Measurements from ENCODE around the gene ANO2. TPM values are rescaled to one million over a fixed set of nuclear protein-coding genes. Genes with fewer than 3 reads are reported as not detected.

The ANO2 gene
- total and polyA plus RNA-seq, 2 donors (not counting 3 experiments of a cell fraction or from before 2014, with no cell fraction given) = 15.4 to 65.0 TPM

DNA sequence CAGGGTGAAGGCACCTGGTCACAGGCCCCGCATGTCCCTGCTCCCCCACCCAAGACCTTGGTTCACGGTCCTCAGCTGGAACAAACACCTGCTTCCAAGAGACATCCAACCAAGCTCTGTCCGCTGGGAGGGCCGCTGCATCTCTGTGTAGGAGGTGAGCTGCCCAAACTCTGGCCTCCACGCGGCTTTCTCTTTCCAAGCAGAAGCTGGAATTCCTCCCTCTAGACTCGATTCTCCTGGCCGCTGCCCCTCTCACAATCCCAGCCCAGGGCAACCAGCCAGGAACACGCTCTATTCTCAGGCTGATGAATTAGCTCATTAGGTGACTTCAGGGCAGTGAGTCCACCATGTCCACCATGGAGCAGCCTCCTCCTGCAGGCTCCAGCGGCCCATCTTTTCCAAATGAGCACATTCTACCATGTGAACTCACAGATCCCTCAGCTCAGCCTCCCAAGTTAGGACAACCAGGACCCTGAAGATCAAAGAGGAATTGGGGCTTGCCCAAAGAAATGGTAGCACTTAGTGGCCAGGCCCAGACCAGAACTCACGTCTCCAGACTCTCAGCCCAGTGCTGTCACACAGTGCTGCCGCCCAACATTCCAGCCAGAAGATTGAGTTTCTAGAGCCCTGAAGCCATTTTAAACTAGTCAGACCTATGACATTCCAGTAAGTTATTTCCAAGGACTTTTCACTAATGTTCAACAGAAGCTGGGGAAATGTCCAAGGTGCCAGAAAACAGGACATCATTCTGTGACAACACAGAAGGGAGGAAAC lies 146.6 kb downstream of the ANO2 start:
- Histone ChIP-seq H3K27ac (ENCODE audit: insufficient read depth, low read depth, low read length) (no peak overlapping the region), H3K27me3 (ENCODE audit: control insufficient read depth in 2 of 2, insufficient read depth in 2 of 2, low read length in 2 of 2) (no peaks in the 10 kb centered on the region), H3K9me3 (replicated peaks; ENCODE audit: control insufficient read depth, insufficient read depth, low read length) (no peaks in the 10 kb centered on the region), H2AFZ (ENCODE audit: low read depth, low read length) (no peak overlapping the region), H3K9ac (replicated peaks; ENCODE audit: extremely low read depth, insufficient read depth, low read length) (no peak overlapping the region), H3K36me3 (ENCODE audit: control insufficient read depth in 2 of 2, extremely low read depth in 1 of 2, insufficient read depth in 2 of 2, low read length in 2 of 2) (peaks cover 11 to 60% of the 10 kb centered on the region in 2 experiments), H4K20me1 (replicated peaks; ENCODE audit: control insufficient read depth, extremely low read depth, insufficient read depth, low read length) (no peaks in the 10 kb centered on the region), H3K4me1 (ENCODE audit: control insufficient read depth, extremely low read depth, insufficient read depth, low read length) (no peaks in the 10 kb centered on the region), H3K9me1 (replicated peaks; ENCODE audit: control insufficient read depth, extremely low read depth, insufficient read depth, low read length) (no peaks in the 10 kb centered on the region), H3K4me3 (replicated peaks in 1 of 3; ENCODE audit: insufficient read depth in 1 of 3, low read depth in 1 of 3, low read length in 3 of 3) (no peak overlapping the region), H3K4me2 (ENCODE audit: insufficient read depth, low read length) (no peak overlapping the region), H3K79me2 (ENCODE audit: control insufficient read depth, insufficient read depth, low read length) (no peaks in the 10 kb centered on the region)
- FAIRE-seq (no peak), DNase-seq (ENCODE audit: low read depth, low spot score) (no peak)
- ChIA-PET CTCF (no interaction called here), POLR2A (no interaction called here)
- TF ChIP-seq, protein P1, sequence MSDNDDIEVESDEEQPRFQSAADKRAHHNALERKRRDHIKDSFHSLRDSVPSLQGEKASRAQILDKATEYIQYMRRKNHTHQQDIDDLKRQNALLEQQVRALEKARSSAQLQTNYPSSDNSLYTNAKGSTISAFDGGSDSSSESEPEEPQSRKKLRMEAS (IDR thresholded peaks at IDR 0.05; ENCODE audit: insufficient read depth, insufficient read length) = no peak
- TF ChIP-seq FOS (IDR thresholded peaks at IDR 0.05; ENCODE audit: borderline replicate concordance, insufficient read depth, low read length) (no peak), POLR2A (IDR thresholded peaks at IDR 0.05; ENCODE audit: low read depth, low read length) (no peak), GATA2 (IDR thresholded peaks at IDR 0.05; ENCODE audit: insufficient read depth, insufficient read length, low read depth, low read length) (no peak), POLR2AphosphoS5 (IDR thresholded peaks at IDR 0.05; ENCODE audit: insufficient read depth, low read depth, low read length) (no peak)
- TF ChIP-seq, protein P2, sequence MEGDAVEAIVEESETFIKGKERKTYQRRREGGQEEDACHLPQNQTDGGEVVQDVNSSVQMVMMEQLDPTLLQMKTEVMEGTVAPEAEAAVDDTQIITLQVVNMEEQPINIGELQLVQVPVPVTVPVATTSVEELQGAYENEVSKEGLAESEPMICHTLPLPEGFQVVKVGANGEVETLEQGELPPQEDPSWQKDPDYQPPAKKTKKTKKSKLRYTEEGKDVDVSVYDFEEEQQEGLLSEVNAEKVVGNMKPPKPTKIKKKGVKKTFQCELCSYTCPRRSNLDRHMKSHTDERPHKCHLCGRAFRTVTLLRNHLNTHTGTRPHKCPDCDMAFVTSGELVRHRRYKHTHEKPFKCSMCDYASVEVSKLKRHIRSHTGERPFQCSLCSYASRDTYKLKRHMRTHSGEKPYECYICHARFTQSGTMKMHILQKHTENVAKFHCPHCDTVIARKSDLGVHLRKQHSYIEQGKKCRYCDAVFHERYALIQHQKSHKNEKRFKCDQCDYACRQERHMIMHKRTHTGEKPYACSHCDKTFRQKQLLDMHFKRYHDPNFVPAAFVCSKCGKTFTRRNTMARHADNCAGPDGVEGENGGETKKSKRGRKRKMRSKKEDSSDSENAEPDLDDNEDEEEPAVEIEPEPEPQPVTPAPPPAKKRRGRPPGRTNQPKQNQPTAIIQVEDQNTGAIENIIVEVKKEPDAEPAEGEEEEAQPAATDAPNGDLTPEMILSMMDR (IDR thresholded peaks at IDR 0.05; ENCODE audit: extremely low read depth in 1 of 2, insufficient read depth in 1 of 2, low read depth in 1 of 2, low read length in 2 of 2) = no peak
- intact Hi-C loops (cut with micrococcal nuclease) = no loop called here
- BruUV-seq (replicated peaks) = no TSS peak
- dilution Hi-C loops (cut with MboI; ENCODE audit: extremely low pct_ligation_motif_present, low sequenced_read_pairs) = no loop called here
